ENCODE measurements around the gene CIB4. TPM values are rescaled to one million over a fixed set of nuclear protein-coding genes. Genes with fewer than 3 reads are reported as not detected.

Gene CIB4
- total RNA-seq, 1 experiment from 2014 or later = not detected

- no TSS peak for BruUV-seq (replicated peaks)
- H3F3A ChIP-seq (ENCODE audit: insufficient read depth, low read depth) = peaks cover 7% of the 10 kb centered on the region; the same call in 1 of the 2 replicates
- DNase-seq = no peak
- intact Hi-C loops (cut with micrococcal nuclease; ENCODE audit: unreplicated experiment) = no loop called here
- peaks cover 57% of the 10 kb centered on the region for H3K27me3 ChIP-seq (ENCODE audit: insufficient read depth, low read depth)
- no peaks in the 10 kb centered on the region for H3K9me2 ChIP-seq (ENCODE audit: insufficient read depth)
- no peaks in the 10 kb centered on the region for H3K9me3 ChIP-seq (ENCODE audit: insufficient read depth, low read depth)
- H4K20me1 ChIP-seq (ENCODE audit: insufficient read depth) = no peaks in the 10 kb centered on the region
- ChIA-PET POLR2A (ENCODE audit: unreplicated experiment) (interaction anchor here (0.6 kb wide), 1 partner anchor 378 kb away, joined by 3 read pairs; no protein-coding TSS in a partner anchor), CTCF (no interaction called here)
- peaks cover 10% of the 10 kb centered on the region for H3K4me1 ChIP-seq (replicated peaks; ENCODE audit: insufficient read depth)
- H3K27ac ChIP-seq = no peak overlapping the region
- H3K79me2 ChIP-seq (ENCODE audit: low read depth) = no peaks in the 10 kb centered on the region
- no peak overlapping the region for H3K4me3 ChIP-seq
- H2AFZ ChIP-seq = no peak overlapping the region
- TF ChIP-seq, protein P1, sequence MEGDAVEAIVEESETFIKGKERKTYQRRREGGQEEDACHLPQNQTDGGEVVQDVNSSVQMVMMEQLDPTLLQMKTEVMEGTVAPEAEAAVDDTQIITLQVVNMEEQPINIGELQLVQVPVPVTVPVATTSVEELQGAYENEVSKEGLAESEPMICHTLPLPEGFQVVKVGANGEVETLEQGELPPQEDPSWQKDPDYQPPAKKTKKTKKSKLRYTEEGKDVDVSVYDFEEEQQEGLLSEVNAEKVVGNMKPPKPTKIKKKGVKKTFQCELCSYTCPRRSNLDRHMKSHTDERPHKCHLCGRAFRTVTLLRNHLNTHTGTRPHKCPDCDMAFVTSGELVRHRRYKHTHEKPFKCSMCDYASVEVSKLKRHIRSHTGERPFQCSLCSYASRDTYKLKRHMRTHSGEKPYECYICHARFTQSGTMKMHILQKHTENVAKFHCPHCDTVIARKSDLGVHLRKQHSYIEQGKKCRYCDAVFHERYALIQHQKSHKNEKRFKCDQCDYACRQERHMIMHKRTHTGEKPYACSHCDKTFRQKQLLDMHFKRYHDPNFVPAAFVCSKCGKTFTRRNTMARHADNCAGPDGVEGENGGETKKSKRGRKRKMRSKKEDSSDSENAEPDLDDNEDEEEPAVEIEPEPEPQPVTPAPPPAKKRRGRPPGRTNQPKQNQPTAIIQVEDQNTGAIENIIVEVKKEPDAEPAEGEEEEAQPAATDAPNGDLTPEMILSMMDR (conservative IDR thresholded peaks at IDR 0.05) = no peak
- no peak for TF ChIP-seq EZH2 (IDR thresholded peaks at IDR 0.05; ENCODE audit: low read depth)
- no peaks in the 10 kb centered on the region for H3K36me3 ChIP-seq (ENCODE audit: low read depth)
- H3K4me2 ChIP-seq = no peak overlapping the region
These were observed 79.8 kb downstream of the CIB4 start for GRCh38 chr2:26561376-26561775.

GRCh38 chr2:26560892-26561291 is 80.3 kb downstream of the CIB4 start:
- ChIA-PET CTCF (no interaction called here), POLR2A (ENCODE audit: unreplicated experiment) (no interaction called here)
- no peaks in the 10 kb centered on the region for H3K79me2 ChIP-seq (ENCODE audit: low read depth)
- no peaks in the 10 kb centered on the region for H3K9me3 ChIP-seq (ENCODE audit: insufficient read depth, low read depth)
- H3K36me3 ChIP-seq (ENCODE audit: low read depth) = no peaks in the 10 kb centered on the region
- TF ChIP-seq, protein P1 (conservative IDR thresholded peaks at IDR 0.05) = no peak
- no peak for TF ChIP-seq EZH2 (IDR thresholded peaks at IDR 0.05; ENCODE audit: low read depth)
- no TSS peak for BruUV-seq (replicated peaks)
- H3F3A ChIP-seq (ENCODE audit: insufficient read depth, low read depth) = peaks cover 7% of the 10 kb centered on the region; the same call in 1 of the 2 replicates
- H3K4me2 ChIP-seq = no peak overlapping the region
- DNase-seq = no peak
- H3K9me2 ChIP-seq (ENCODE audit: insufficient read depth) = no peaks in the 10 kb centered on the region
- H2AFZ ChIP-seq = no peak overlapping the region
- H4K20me1 ChIP-seq (ENCODE audit: insufficient read depth) = no peaks in the 10 kb centered on the region
- H3K27me3 ChIP-seq (ENCODE audit: insufficient read depth, low read depth) = peaks cover 57% of the 10 kb centered on the region
- H3K4me3 ChIP-seq = no peak overlapping the region
- H3K4me1 ChIP-seq (replicated peaks; ENCODE audit: insufficient read depth) = peaks cover 10% of the 10 kb centered on the region
- no peak overlapping the region for H3K27ac ChIP-seq
- intact Hi-C loops (cut with micrococcal nuclease; ENCODE audit: unreplicated experiment) = no loop called here

DNA sequence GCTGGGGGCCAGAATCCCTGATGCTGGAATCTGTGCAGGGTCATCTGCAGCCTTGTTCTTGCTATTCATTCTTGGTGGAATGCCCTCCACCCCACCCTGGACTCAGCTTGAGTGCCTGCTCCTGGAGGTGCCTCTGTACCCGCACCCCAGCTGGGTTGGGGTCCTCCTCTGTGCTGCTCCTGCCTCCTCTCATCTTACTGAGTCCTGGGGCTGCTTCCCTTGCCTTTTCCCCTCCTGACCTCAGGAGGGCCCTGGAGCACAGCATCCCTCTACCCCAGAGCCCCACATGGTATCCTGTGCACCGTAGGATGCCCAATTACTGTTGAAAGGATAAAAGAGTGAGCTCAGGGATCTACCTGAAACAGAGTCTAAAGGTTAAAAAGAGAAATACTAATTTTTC is 81.6 kb downstream of the CIB4 start:
- Histone ChIP-seq H3K79me2 (ENCODE audit: low read depth) (no peaks in the 10 kb centered on the region), H2AFZ (no peak overlapping the region), H3K9me2 (ENCODE audit: insufficient read depth) (no peaks in the 10 kb centered on the region), H3F3A (ENCODE audit: insufficient read depth, low read depth) (peaks cover 7% of the 10 kb centered on the region; the same call in 1 of the 2 replicates), H3K4me3 (no peak overlapping the region), H3K4me1 (replicated peaks; ENCODE audit: insufficient read depth) (peaks cover 10% of the 10 kb centered on the region), H4K20me1 (ENCODE audit: insufficient read depth) (no peaks in the 10 kb centered on the region), H3K27ac (no peak overlapping the region), H3K4me2 (no peak overlapping the region), H3K9me3 (ENCODE audit: insufficient read depth, low read depth) (no peaks in the 10 kb centered on the region), H3K27me3 (ENCODE audit: insufficient read depth, low read depth) (peaks cover 57% of the 10 kb centered on the region), H3K36me3 (ENCODE audit: low read depth) (no peaks in the 10 kb centered on the region)
- intact Hi-C loops (cut with micrococcal nuclease; ENCODE audit: unreplicated experiment) = no loop called here
- no peak for DNase-seq
- CTCF ChIA-PET = no interaction called here
- POLR2A ChIA-PET (ENCODE audit: unreplicated experiment) = no interaction called here
- TF ChIP-seq EZH2 (IDR thresholded peaks at IDR 0.05; ENCODE audit: low read depth) = no peak
- TF ChIP-seq, protein P1 (conservative IDR thresholded peaks at IDR 0.05) = no peak
- BruUV-seq (replicated peaks) = no TSS peak

Data from PC-9 (cell line).